ENCODE measurements around the gene FAM120A. TPM values are rescaled to one million over a fixed set of nuclear protein-coding genes. Genes with fewer than 3 reads are reported as not detected.

Gene FAM120A
- total and polyA plus RNA-seq, 9 of the 15 experiments (the other 6 are each of a cell fraction or from before 2014, with no cell fraction given) = 8.7 to 71.0 (median 42.2) TPM

GRCh38 chr9:93406371-93406770 lies 45.1 kb upstream of the FAM120A start:
- no peak overlapping the region for H3K4me3 ChIP-seq
- no peak for FAIRE-seq
- H3K36me3 ChIP-seq (ENCODE audit: control insufficient read depth, insufficient read depth, low read length) = no peaks in the 10 kb centered on the region
- no TSS peak for BruUV-seq (replicated peaks)
- H3K9me3 ChIP-seq (replicated peaks; ENCODE audit: control insufficient read depth, insufficient read depth, low read depth, low read length) = no peaks in the 10 kb centered on the region
- no peak overlapping the region for H2AFZ ChIP-seq (ENCODE audit: low read depth, low read length)
- ChIA-PET CTCF (ENCODE audit: low intra/inter-chr PET ratio) (no interaction called here), POLR2A (no interaction called here)
- intact Hi-C loops (cut with micrococcal nuclease) = no loop called here
- no peak for DNase-seq (ENCODE audit: extremely low read depth in 1 of 4, low spot score in 3 of 4)
- no peak overlapping the region for H3K9ac ChIP-seq (ENCODE audit: insufficient read depth in 1 of 2, low read depth in 2 of 2, low read length in 2 of 2)
- H3K27ac ChIP-seq (ENCODE audit: extremely low read depth, low read depth, low read length) = no peak overlapping the region
- TF ChIP-seq ZNF217 (CRISPR knock-in tag; IDR thresholded peaks at IDR 0.05) (no peak), CREB5 (CRISPR knock-in tag; IDR thresholded peaks at IDR 0.05) (no peak), ZNF280B (CRISPR knock-in tag; IDR thresholded peaks at IDR 0.05) (no peak), GTF2B (IDR thresholded peaks at IDR 0.05; ENCODE audit: extremely low read depth, insufficient read length) (no peak), HNRNPH1 (optimal IDR thresholded peaks at IDR 0.05; ENCODE audit: low read depth, low read length) (no peak), PHB (CRISPR knock-in tag; IDR thresholded peaks at IDR 0.05) (no peak), U2AF2 (optimal IDR thresholded peaks at IDR 0.05; ENCODE audit: low read depth, low read length) (no peak), TBP (optimal IDR thresholded peaks at IDR 0.05; ENCODE audit: low read depth, low read length) (no peak), CREBBP (IDR thresholded peaks at IDR 0.05; ENCODE audit: low read depth, low read length) (no peak), HOMEZ (CRISPR knock-in tag; IDR thresholded peaks at IDR 0.05) (no peak), SETDB1 (IDR thresholded peaks at IDR 0.05; ENCODE audit: low read length) (no peak), BCOR (IDR thresholded peaks at IDR 0.05) (no peak), SMAD4 (CRISPR knock-in tag; conservative IDR thresholded peaks at IDR 0.05) (no peak), SIN3A (IDR thresholded peaks at IDR 0.05; ENCODE audit: borderline replicate concordance in 2 of 2, control insufficient read depth in 1 of 2, low read depth in 2 of 2, low read length in 2 of 2) (no peak), E2F3 (CRISPR knock-in tag; IDR thresholded peaks at IDR 0.05) (no peak), ZNF41 (CRISPR knock-in tag; conservative IDR thresholded peaks at IDR 0.05) (no peak), ATF3 (IDR thresholded peaks at IDR 0.05) (no peak), ATF3 (CRISPR knock-in tag; conservative IDR thresholded peaks at IDR 0.05) (no peak)
- no peaks in the 10 kb centered on the region for H3K9me1 ChIP-seq (ENCODE audit: control insufficient read depth, insufficient read depth, low read length)
- 0% methylated on average over 5 of the region's 5 CpGs for WGBS (ENCODE audit: insufficient coverage, low coverage, missing lambda C conversion rate)
- peaks cover 4 to 11% of the 10 kb centered on the region in 2 experiments; a peak in 4 of 5 replicates for H3K27me3 ChIP-seq (ENCODE audit: control insufficient read depth in 2 of 2, insufficient read depth in 2 of 2, low read length in 2 of 2)
- H4K20me1 ChIP-seq (replicated peaks; ENCODE audit: control insufficient read depth, insufficient read depth, low read length) = no peaks in the 10 kb centered on the region
- H3K4me1 ChIP-seq (replicated peaks in 1 of 2; ENCODE audit: control insufficient read depth in 2 of 2, insufficient read depth in 2 of 2, low read length in 2 of 2) = no peaks in the 10 kb centered on the region
- H3K79me2 ChIP-seq (ENCODE audit: control insufficient read depth, insufficient read depth, low read length) = no peaks in the 10 kb centered on the region
- in situ Hi-C loops (cut with MboI) = no loop called here
- no peak overlapping the region for H3K4me2 ChIP-seq (ENCODE audit: insufficient read depth, low read length)
- no peak for ATAC-seq
